UCSD-AML1 (cell line): Measurements from ENCODE around the gene SOS1.
A peak's percentile ranks its signal among the peaks of the same experiment; 100 is the strongest.
"Not testable (repeated sequence)": the region's sequence is repeated elsewhere in the genome, so short reads cannot be mapped to it uniquely, and the experiment has no call there.

ENCODE experiments used
- DNase-seq: peaks from one replicate; lab custom pipeline; 2025; ENCODE audit not compliant: unreplicated experiment; lab: John Stamatoyannopoulos, UW

SOS1 gene

DNA sequence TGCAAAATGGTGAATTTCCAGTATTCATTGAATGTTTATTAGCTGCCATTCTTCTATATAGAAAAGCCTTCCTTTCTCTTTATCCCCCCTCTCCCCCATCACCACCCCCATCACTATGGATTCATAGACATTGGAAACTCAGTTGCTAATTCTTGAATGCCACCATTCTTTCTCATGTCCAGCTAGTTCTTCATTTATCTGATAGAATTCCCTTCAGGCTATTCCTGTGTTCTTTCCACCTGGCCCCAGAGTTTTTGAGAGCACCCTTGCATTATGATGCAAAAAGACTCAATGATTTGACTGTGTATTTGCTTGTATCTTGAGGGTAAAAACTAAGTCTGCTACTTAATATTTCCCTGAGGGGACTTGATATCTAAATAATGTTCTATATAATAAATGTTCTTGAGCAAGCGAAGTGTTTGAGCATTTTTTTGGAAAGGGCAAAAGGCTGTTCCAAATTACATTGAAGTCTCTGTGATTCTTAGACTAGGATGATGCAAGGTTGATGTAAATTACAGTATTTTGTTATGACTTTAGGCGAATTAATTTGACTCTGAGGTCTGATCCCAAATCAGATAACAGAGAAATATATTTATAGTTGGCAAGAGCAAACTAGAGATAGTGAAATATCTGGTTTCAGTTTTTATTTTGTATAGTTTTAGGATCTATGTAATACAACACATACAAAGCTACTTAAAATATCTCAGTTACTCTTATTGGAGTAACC lies 18.8 kb upstream of the SOS1 start:
- no peak for DNase-seq

DNA sequence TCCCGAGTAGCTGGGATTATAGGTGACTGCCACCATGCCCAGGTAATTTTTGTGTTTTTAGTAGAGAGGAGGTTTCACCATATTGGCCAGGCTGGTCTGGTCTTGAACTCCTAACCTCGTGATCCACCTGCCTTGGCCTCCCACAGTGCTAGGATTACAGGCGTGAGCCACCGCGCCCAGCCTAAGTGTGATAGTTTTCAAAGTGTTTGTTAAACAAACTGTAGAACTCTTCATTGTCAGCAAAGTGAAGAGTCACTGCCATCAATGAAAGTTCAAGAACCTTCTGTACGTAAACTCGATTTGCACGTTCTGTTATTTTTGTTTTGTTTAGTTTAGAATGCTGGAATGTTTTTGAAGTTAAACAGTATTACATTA lies 18.0 kb upstream of the SOS1 start:
- DNase-seq: no peak

DNA sequence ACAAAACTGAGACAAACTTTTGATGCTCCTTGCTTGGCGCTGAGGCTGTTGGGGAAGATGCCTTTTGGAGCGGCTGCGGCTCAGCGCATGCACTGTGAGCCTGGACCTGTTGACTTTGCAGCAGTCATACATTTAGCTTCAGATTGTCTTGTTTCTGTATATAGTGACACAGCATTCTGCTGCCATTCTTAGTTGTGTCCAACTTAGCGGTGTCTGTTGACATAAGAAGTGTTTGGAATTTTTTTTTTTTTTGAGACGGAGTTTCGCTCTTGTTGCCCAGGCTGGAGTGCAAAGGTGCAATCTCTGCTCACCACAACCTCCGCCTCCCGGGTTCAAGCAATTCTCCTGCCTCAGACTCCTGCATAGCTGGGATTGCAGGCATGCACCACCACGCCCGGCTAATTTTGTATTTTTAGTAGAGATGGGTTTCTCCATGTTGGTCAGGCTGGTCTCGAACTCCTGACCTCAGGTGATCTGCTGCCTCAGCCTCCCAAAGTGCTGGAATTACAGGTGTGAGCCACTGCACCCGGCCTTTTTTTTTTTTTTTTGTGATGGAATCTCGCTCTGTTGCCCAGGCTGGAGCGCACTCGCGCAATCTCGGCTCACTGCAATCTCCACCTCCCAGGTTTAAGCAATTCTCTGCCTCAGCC lies 17.5 kb upstream of the SOS1 start:
- DNase-seq: not testable (repeated sequence)

DNA sequence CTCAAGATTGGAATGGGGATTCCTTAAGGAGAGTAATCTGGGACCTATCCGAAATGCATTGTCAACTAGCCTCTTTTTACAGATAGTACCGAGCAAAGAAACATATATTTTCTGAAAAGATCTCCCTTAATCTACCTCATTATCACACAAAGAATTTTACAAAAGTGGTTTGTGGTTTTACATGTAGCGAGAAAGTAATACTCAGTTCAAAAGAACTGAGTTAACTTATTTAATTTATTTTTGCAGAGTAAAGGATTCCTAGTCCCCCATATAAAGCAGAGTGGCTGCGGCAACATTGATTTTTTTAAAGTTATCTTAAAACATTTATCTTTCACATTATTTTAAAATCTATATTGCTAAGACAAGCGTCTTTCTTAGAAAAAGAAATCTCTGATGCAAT lies 15.9 kb upstream of the SOS1 start:
- no peak for DNase-seq

DNA sequence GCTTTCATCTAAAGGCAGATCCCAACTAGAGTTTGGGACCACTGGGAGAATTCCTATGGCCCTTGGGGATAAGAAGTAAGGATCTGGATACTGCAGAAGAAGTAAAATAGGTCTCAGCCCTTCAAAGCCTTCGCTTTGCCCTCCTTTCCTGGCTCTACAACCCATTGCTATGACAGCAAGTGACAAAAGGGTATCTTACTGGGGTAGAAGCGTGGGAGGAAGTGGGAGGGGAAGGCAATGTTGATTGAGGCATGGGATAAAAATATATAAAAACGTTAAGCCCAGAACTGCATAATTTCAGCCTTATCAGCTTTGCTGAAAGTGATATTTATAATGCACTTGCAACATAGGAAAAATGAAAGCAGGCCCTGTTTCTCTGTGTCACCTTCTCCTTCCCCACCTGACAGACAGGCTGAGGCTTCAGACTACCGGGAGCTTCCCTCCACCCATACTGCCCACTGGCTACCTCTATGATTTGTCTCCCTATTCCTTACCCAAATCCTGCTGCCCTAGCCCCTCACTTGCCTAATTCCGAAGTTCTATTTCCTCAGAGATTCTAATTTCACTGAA lies 14.9 kb upstream of the SOS1 start:
- DNase-seq: no peak

DNA sequence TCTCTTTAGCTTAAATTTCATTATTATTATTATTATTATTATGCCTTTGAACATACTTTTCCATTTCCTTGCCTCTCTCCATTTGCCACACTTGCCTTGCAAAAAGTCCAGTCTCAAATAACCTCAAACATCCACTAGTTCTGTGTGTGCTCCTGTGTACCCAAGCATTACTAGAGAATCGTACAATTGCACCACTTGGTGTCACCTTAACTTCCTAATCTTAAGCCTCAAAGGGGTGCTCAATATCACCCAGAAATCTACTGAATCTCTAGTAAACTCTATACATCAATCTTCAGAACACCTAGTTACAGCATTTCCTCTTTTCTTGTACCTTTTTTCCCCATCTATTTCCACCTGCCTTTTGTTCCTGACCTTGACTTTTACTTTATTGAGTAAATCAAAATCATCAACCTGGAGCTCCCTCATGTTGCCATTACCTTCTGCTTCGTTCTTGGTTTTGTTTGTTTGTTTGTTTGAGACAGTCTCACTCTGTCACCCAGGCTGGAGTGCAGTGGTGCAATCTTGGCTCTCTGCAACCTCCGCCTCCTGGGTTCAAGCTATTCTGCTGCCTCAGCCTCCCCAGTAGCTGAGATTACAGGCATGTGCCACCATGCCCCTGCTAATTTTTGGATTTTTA lies 12.5 kb upstream of the SOS1 start:
- DNase-seq: no peak

DNA sequence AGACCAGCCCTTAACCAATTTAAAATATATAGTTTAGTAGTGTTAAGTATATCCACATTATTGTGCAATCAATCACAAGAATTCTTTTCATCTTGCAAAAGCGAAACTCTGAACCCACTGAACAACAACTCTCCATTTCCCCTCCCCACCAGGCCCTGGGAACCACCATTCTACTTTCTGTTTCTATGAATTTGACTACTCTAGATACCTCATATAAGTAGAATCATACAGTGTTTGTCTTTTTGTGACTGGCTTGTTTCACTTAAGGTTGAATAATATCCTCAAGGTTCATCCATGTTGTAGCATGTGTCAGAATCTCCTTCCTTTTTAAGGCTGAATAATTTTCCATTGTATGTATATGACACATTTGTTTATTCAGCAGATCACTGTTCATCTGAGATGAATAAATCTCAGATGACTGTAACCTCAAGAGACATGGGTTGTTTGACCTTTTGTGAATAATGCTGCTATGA lies 8.1 kb upstream of the SOS1 start:
- no peak for DNase-seq

DNA sequence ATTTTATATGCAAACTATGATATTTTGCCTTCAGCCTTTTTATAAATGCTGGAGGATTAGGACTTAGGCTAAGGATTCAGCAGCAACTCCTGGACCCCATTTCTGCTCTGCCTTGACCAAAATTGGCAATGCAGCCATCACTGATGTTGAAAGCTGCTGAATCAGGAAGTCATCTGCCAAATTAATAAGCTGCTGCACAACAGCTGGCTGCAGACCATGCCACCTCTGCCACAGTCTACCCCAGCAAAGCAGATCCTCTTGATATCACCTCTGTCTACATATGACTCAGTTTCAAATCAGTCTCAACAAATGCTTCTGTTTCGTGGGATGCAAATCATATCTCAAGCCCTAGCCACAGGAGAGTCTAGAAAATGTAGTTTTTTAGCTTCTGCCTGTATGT lies 7.1 kb upstream of the SOS1 start:
- no peak for DNase-seq

DNA sequence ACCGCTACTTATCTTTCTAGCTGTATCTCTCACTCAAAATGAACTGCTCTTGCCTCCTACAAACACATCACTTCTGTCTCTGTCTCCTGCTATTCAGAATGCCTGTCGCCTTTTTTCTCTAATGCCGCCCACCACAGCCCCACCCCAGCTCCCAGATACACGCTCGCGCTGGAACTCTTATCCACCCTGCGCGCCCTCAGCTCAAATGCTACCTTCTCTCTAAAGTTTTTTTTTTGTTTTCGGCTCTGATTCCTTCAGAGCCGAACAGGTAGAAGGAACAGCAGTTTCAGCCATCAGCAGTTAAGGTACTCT lies 3.9 kb upstream of the SOS1 start:
- DNase-seq: no peak

DNA sequence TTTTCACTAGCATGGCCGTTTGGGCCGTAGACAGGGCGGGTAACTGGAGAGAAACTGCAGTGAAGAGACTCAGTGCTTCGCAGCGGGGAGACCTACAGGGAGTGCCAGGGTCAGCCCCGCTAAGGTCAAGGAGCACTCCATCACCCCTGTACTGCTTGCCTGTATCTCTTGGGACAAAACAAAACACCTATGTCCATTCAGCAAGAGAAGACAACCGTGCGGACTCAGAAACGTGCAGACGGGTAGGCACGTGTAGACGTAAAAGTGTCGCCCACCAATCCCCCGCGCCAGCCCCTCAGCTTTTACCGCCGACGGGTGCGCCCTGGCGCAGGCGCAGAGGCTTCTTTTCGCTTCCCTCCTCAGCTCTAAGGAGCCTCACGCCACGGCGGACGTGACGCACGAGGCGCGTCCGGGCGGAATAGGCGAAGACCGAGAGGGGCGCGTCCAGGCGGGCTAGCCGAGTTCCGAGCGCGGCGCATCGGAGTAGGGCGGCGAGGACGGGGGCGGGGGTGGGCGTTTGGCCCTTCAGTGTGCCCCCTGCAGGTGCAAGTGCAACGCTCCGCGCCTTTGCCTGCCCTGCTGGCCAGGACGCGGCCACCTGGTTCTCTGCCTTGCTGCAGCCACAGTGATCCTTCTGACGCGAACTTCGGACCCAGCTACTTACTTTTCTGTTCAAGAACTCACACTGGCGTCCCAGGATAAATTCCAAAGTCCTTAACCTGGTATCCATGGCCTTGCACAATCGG lies 3.3 kb upstream of the SOS1 start:
- peak; percentile 96 for DNase-seq

DNA sequence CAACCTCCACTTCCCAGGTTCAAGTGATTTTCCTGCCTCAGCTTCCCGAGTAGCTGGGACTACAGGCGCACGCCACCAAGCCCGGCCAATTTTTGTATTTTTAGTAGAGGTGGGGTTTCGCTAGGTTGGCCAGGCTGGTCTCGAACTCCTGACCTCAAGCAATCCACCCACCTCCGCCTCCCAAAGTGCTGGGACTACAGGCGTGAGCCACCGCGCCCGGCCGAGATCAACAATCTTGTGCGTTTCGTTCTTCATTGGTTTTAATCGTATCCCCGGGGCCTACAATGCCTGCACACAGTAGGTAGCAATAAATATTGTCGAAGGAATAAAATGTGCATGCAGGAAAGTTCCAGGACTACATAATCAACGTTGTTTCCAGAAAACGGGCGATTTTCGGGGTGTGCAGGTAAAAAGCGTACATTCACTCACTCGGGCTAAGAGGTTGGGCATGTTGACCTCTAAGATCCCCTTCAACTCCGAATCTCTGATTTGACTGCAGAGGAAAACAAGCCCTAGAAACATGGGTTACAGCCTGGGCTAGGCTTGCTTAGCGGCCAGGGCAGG lies 2.7 kb upstream of the SOS1 start:
- DNase-seq: no peak

DNA sequence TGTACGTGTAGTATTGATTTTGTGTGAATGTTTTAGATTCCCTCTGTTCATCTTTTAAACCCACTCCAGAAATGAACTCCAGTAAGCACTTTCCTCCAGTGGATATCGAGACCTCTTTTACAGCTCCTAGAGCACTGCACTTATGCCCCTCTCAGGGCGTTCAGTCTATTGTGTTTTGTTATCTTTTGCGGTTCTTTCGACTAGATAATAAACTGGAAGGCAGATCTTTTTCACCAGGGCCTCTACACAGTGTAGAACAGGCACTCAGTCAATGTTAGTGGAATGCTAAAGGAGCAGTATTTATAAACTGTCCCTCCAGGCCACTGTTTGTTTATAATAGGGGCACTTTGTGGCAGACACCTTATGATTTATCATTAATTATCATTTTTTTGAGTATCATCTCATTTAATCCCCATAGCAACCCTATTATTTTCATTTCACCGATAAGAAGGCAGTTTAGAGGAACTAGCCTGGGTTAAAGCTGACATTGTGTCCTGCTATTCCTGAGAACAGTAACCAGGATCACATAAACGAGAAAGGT lies 742 bp upstream of the SOS1 start:
- DNase-seq: no peak

DNA sequence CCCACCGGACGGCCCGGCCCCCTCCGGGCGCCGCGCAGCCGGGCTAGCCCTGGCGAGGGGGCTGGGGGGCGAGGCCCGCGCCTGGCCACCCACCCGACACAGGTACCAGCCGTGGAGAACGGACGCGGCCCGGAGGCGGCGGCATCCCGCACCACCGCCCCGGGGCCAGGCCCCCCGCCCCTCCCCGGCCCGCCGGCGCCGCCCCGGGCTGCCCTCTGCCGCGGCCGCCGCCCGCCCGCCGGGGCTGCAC lies 405 bp downstream of the SOS1 start:
- no peak for DNase-seq

DNA sequence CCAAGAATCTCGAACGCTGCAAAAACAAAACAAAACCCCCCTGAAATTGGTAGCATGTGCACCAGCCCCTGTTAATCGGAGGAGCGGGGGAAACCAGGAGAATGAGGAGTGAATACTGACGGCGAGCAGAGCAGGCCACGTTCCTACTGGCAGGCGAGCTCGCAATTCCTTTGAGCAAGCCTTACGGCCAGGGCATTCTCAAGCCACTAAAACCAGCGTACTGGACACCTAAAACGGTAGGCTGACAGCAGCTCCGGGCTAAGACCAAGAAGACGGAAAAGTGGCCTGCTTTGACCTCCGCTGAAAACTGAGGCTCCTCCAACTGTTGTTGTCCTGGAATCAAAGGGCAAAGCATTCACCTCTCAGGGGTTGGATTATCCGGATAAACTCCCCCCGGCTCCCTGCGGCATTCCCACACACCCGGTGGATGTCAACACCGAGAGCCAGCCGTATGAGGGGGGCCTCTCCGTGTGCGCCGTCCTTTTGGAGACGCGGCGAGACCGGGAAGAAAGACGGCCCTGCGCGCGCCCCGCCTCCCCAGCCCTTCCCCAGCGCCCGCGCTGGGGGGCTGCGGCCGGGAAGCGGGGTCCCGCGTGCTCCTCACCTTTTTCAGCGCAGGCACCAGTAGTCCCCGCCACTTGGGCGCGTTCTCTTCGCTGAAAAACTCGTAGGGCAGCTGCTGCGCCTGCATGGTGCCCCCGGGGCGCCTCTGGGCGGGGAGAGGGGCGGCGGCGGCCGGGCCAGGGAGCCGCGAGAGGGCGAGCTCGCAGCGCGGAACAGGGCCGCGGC lies 925 bp downstream of the SOS1 start:
- peak; percentile 67 for DNase-seq

DNA sequence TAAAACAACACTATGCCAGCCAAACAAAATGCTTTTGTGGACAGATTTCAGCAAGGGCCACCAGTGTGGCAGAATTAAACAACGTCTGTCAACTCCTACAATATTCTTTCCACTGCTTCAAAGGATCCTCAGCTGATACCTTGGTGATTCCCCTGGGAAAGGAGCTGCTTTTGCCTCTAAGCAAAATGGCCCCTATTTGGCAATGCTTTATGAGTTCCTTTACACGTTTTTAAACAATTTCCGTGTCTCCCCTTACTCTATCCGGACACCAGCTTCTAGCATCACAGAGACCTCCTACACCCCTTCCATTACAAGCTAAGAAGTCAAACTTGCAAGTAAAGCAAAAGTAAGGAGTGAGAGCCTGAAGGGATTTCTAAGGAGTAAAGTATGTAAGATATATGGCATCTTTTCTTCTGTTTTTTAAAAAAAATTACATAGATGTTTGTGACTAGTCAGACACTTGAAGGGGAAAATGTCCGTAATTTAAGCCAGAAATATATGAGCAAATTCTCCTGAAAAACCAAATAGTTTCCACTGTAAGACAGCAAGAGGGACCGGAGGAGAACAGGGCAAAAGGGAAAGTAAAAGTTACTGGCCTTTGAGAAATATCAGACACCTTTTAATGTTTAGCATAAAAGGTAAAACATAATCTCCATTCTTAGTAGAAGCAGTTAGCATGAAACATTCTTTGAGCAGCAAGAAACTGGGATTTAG lies 1.9 kb downstream of the SOS1 start:
- no peak for DNase-seq

DNA sequence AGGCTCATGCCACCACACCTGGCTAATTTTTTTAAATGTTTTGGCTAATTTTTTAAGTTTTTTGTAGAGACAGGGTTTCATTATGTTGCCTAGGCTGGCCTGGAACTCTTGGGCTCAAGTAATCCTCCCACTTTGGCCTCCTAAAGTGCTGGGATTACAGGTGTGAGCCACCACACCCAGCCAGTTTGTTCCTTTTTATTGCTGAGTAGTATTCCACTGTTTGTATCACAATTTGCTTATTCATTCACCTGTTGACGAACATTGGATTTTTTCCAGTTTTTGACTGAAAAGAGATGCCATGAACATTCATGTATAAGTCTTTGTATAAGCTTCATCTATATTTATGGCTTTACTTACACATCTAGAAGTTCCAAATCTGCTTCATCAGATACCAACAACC lies 5.3 kb downstream of the SOS1 start:
- DNase-seq: no peak

DNA sequence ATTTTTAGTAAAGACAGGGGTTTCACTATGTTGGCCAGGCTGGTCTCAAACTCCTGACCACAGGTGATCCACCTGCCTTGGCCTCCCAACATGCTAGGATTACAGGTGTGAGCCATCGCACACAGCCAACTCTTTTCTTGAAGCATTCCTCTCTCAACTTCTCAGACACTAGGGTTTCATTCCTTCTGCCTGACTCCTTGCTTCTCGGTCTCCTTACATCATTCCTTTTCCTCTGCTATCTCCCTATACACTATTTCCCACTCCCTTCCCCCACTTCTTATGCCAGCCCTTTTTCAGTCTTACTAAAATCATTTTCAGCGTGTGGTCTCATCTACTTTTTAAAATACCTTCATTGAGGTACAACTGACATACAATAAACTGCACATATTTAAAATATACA lies 6.1 kb downstream of the SOS1 start:
- DNase-seq: no peak

DNA sequence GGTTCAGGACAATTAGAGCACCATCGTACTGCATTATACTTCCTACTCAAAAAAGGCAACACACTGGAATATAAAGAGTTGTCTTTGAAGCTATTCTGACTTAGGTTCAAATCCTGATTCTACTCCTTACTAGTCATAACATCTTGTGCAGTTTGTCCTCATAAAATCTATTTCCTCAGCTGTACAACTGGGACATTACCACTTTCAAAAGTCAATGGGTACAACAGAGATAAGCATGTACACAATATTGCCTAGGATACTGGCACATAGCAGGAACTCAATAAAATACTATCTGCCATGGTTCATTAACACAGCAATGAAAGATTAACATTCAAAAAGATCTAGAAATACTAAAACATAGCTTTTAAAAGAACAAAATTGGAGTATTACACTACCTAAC lies 11.3 kb downstream of the SOS1 start:
- no peak for DNase-seq

DNA sequence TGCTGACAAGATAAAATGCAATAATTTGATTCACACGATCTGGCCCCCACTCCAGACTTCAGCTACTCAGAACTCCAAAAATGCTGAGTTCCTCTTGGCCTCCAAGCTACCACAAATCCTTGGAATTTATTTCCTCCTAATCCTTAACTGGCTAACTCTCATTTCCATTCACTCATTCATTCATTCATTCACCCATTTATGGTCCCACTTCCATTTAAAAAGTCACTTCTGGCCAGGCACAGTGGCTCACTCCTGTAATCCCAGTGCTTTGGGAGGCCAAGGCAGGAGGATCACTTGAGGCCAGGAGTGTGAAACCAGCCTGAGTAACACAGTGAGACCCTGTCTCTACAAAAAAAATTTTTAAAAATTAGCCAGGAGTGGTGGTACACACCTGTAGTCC lies 12.5 kb downstream of the SOS1 start:
- DNase-seq: no peak

DNA sequence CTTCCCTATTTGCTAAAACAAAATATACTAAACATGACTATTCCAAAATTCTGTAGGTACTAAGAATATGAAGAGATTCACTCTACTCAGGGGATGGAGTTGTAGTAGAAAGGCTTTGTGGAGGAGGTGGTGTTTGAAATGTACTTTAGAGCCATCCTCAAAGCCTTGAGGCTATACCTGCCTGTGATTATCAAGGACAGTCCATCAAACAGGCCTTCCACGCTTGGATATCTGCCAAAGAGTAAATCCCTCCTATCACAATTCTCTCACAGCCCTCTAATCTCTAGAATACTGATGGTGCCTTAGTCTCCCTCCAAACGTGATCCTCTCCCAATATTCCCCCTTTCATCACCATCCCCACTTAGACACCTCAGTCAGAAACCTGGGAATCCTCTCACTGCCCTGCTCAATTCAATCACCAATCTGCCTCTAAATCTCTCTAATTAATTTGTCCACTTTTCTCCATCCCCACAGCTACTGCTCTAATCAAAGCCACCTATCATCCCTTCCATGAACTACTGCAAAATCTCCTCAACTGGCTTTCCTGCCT lies 13.1 kb downstream of the SOS1 start:
- no peak for DNase-seq
